GM12872 (cell line): ENCODE results near the gene MRTFB.

ENCODE experiments used
- CTCF ChIP-seq: IDR thresholded peaks from 3 replicates; pipeline ENCODE4 v1.5.1; 2011; ENCODE audit warnings: low read depth, mild to moderate bottlenecking, low read length, moderate library complexity; ENCODE audit not compliant: insufficient read depth

Gene MRTFB

DNA sequence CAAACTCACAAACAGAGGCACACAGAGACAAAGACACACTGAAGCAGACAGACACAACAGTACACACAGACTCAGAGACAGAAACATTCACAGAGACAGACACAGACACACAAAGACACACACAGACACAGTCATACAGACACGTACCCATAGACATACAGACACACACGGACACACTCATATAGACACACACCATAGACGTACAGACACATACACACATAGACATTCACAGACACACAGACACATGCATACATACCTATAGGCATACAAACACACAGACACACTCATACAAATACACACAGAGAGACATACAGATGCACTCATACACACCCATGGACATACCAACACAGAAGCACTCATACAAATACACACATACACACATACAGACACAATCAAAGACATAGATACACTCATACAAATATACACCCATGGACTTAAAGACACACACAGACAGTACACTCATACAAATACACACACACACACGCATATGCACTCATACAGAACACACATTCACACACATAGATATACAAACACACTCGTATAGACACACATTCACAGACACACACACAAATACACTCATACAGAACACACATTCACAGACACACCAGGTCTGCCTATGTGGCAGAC is 19.9 kb upstream of the MRTFB start:
- TF ChIP-seq CTCF = no peak

- no peak for TF ChIP-seq CTCF
Measured at GRCh38 chr16:14056970-14057369, 14.1 kb upstream of the MRTFB start.

- no peak for TF ChIP-seq CTCF
Measured at GRCh38 chr16:14057878-14058382, 13.2 kb upstream of the MRTFB start.

- no peak for TF ChIP-seq CTCF
Measured at GRCh38 chr16:14061732-14062259, 9.3 kb upstream of the MRTFB start.

GRCh38 chr16:14062261-14062660 is 8.9 kb upstream of the MRTFB start:
- no peak for TF ChIP-seq CTCF

GRCh38 chr16:14063618-14064581 is 7.2 kb upstream of the MRTFB start:
- no peak for TF ChIP-seq CTCF

DNA sequence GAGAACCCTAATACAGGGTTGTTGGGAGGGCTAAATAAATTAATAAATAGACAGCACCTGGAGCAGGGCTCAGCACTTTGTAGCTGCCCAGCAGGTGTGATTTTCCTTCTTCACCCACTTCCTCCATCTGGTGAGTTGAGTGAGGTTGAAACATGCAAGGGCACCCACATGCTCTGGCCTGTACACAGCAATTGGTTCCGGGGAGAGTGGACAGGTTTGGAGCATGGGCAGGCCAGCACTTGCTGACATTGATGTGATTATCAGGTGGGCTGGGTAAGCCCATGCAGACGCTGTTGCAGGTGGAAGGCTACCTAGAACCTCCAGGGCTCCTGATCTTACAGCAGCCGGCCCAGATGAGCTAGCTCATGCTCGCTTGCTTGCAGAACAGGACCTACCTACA is 1.3 kb upstream of the MRTFB start:
- no peak for TF ChIP-seq CTCF
